GM10847 (cell line): ENCODE measurements around the gene CCR9.

ENCODE experiments used
- POLR2A ChIP-seq: IDR thresholded peaks from 2 replicates; pipeline ENCODE4 v1.6.1; 2011; ENCODE audit not compliant: insufficient read length; ENCODE audit errors: extremely low read depth

The CCR9 gene

DNA sequence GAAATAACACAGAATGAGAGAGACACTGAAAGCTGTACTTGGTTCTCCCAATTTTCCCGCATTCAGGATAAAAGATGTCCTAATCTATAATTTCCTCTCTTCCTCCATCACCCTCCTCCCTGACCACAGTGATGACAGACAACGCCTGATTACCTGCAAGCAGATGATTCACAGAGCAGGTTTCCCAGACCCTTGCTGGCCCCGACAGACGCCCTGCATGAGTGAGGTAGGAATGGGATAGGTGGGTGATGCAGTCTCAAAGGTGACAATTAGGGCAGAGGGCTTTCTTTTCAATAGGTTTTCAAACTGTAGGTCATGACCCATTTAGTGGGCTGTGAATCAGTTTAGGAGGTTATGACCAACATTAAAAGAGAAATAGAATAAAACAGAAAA, 51.7 kb downstream of the CCR9 start:
- TF ChIP-seq POLR2A = no peak

DNA sequence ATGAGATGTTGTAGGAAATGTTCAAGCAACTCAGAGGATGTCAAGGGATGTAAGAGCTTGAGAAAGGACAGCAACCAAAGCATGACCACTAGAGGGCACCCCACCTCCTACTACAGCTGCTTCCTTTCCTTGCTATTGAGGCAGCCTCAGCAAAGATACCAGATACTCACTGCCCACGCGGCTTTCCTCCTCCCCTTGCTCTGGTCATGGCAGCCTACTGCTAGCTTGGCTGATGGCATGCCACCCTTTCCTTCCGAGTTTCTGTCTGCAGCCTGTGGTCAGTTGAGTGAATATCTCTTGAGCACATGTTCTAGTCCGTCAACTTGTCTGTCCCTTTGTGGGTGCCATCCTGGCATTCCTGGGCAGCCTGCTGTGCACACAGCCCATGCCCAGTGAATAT, 52.5 kb downstream of the CCR9 start:
- no peak for TF ChIP-seq POLR2A

DNA sequence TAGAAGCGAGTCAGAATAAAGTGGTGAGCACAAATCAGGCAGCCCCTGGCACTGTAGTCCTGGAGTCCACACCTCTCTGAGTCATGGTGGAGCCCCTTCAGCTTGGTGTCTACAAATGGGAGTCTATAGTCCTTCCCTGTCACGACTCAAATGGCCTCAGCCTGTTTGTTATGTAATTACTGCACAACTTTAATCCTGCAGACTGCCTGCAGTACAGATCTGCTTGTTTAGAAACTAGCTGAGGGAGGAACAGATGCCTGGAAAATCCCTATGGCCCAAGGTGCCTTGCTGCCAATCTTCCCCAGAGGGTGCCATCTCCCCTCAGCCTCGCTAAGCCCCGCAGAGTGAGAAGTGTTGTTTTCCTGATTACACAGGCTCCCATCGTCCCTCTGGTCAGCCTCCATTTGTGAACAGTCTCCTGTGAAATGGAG, 53.0 kb downstream of the CCR9 start:
- no peak for TF ChIP-seq POLR2A

DNA sequence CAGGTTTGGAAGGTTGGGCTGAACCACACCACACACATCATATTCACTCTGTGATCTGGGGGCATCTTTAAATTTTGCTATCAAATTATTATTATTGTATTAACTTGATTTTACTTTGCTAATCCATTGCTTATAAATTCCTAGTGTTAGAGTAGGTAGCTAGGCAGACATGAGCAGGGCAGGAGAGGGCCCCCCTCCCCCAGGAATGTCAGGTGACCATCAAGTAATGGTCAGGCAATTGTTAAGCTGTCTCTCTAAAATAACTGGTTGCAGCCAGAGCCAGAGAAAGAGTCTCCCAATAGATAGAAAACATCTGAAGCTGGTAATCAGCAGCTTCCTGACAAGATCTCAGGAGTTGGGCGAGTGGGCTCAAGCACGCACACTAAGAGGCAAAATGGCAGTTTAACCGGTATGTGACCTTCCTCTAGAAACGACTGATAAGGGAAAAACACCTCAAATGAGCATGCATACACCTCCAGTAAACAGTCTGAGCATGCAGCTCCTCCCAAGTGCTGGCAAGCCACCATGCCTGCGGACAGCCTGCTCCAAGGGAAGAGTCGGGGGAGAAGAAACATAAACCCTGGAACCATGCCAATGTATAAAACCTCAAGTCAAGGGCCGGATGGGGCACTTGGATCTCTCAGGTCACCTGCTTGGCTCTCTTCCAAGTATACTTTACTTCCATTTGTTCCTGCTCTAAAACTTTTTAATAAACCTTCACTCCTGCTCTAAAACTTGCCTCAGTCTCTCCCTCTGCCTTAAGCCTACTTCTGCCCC, 53.8 kb downstream of the CCR9 start:
- no peak for TF ChIP-seq POLR2A

DNA sequence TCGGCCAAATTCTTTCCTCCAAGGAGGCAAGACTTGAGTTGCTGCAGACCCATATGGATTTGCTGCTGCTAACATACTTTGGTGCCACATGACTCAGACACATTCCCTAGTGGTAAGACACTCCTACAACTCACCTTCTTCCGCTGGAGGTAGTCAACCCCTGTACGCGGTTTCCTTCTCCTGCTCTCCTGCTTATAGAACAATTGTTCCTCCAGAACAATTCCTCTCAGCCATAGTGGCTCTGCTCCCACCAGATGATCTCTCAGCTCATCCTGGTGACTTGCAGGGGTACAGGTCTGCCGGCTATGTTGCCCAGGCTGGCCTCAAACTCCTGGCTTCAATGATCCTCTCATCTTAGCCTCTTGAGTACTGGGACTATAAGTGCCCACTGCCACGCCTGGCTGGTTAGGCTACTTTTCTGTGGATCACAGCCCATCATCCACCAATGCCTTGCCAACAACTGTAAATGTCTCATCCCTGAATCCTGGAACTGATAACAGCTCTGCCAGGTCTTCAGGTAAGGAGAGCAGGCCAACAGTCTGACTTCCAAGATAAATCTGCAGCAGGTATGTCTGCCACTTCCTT, 54.5 kb downstream of the CCR9 start:
- no peak for TF ChIP-seq POLR2A

DNA sequence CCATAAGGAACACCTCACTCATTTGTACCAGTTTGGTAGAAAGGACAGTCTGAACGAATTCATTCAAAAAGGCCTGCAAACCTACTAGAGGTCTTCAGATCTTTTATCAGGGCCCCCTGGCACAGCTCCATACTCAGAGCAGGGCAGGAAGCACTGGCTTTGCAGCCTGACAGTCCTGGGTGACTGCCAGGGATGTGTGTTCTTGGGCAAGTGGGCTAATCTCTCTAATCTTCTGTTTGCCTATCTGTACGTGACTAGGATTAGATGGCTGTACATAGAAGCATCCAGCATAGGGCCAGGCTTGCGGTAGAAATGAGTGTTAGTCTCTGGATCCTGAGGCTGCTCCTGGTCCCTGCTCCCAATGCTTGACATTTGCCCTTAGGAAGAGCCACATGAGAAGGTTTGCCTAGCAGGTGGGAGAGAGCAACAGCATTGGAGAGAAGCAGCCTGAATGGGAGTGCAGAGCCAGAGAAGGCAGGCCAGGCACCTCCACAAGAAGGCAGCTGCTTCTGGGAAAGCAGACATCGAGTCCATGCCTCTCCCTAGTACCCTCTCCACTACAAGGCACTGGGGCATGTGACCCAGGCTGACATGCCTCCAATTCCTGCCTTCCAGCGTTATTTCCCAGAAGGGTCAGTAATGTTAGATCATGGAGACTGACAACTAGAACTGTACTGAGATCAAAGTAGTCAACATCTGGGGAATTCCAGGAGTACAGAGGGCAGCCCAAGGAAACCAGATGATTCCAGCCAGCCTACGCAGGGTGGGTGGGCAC, 55.9 kb downstream of the CCR9 start:
- TF ChIP-seq POLR2A = no peak

DNA sequence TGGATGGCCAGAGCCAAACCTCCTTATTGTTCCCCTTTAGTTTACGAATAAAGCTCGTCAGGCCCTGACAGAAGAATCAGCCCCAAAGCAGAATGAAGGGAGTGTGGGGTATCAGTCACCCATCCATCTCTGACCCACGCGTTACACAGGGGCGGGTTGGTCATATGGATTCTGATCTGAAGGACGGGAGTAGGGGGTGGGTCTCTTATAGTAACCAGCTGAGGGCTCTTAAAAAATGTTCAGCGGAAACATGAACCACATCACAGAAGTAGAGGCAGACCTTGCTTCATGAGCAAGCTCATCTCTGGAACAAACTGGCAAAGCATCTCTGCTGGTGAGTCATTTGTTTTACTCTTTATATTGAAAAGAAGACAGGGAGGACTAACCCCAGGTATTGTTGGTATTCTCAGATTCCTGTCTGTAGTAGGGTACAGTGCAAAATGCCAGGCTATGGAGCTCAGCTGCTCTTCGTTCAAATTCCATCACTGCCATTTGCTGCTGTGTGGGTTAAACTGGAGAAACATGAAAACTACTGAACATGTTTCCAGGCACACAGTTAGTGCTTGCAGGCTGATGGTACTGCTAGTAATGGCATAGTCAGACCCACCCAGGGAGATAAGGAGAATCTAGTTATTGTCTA, 57.0 kb downstream of the CCR9 start, which contains the start of gene CXCR6:
Gene CXCR6 (plus strand): TSS at position 258 of the 640 bp plus-strand sequence. CDS start 3,018 bp downstream, outside the sequence.
- TF ChIP-seq POLR2A = no peak

DNA sequence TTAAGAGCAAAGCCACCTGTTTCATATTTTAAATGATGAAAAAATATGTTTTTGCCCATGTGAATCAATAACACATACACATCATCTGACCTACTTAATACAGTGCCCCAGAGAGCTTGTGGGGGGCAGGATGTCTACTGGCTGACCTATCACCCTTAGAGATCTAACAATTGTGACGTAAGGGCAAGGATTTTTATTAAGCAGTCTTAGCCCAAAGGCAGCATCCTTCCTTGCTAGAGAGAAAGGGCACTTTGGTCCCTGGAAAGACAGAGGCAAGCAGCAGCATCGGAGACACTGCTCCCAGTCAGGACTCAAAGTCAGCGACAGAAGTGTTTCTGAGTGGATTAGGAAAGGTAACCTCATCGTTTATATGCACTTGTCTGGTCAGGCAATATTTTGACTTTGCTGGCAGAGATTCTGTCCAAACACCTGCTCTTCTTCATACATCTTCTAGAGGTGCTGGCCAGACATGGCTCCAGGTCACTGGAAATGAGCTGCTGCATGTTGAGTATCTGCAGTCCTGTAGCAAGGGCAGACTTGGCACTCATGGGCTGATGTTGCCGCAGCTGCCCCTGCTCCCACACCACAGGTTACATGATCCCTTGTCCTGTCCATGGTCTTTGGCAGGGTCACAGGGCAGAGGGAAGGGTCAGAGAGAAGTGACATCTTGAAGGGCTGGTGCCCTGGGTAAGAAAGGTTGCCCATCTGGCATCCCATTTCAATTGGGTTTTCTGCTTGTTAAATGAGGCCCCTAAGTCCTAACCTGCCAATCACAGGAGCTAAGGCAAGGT, 58.7 kb downstream of the CCR9 start:
- no peak for TF ChIP-seq POLR2A

DNA sequence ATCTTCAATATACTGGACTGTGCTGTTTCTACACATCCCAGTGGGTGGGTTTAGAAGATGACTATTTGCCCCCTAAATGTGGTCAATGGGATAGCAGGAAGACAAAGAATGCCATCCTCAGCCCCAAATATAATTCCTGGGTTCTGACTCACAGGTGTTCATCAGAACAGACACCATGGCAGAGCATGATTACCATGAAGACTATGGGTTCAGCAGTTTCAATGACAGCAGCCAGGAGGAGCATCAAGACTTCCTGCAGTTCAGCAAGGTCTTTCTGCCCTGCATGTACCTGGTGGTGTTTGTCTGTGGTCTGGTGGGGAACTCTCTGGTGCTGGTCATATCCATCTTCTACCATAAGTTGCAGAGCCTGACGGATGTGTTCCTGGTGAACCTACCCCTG, 60.0 kb downstream of the CCR9 start:
- TF ChIP-seq POLR2A = no peak

DNA sequence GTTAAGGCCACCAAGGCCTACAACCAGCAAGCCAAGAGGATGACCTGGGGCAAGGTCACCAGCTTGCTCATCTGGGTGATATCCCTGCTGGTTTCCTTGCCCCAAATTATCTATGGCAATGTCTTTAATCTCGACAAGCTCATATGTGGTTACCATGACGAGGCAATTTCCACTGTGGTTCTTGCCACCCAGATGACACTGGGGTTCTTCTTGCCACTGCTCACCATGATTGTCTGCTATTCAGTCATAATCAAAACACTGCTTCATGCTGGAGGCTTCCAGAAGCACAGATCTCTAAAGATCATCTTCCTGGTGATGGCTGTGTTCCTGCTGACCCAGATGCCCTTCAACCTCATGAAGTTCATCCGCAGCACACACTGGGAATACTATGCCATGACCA, 60.5 kb downstream of the CCR9 start:
- TF ChIP-seq POLR2A = no peak

DNA sequence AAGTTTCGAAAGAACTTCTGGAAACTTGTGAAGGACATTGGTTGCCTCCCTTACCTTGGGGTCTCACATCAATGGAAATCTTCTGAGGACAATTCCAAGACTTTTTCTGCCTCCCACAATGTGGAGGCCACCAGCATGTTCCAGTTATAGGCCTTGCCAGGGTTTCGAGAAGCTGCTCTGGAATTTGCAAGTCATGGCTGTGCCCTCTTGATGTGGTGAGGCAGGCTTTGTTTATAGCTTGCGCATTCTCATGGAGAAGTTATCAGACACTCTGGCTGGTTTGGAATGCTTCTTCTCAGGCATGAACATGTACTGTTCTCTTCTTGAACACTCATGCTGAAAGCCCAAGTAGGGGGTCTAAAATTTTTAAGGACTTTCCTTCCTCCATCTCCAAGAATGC, 61.0 kb downstream of the CCR9 start:
- no peak for TF ChIP-seq POLR2A

DNA sequence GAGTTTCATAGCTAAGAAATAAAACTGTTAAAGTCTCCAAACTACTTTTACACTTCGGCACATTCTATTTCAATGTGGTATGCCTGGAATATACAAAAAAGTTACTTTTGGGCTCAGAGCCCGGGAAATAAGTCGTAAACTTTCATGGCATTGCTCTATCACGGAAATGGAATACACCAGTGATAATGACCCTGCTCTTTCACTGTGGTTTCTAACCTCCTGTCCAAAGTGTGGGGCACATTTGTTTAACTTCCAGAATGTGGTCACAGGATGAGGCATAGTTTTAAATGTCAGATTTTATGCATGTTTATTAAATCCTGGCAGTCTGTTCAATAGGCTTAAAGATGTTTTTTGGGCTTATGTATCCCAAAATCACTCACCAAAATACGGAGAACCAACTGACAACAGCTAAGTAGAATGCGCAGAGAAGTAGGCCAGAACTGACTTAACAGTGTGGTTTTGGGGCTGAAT, 62.0 kb downstream of the CCR9 start:
- TF ChIP-seq POLR2A = no peak

DNA sequence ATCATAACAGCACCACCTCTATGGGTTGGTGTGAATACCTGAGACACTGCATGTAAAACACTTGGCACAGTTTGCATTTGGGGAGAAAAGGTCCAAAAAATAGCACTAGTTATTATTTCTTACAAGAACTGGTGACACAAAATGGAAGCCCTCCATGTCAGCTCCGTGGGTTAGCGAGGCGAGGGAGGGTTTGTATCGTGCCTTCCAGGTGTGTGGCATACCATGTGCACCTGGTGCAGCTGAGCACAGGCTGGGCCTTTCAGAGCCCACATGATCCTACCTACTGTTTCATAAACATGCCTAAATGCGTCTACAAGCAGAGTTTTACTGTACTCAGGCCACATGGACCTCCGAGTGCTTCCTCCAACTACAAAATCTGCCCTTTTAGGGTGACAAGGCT, 62.5 kb downstream of the CCR9 start:
- TF ChIP-seq POLR2A = no peak

DNA sequence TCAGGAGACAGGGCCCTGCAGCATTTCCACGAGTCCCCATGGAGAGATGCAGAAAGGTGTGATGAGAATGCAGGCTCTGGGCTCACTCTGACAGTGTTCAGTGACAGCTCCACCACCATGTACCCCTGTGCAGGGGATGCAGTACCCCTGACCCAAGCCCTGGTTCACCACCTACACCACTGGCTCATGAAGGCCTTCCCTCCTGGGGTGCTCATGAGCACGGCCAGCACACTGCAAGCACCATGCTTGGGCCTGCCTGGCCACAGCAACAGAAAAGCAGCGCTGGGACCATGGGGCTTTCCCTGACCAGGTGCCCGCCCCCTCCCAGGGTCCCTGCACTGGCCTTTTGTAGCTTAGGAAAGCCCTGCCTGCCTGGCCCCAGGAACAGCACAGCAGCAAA, 63.1 kb downstream of the CCR9 start:
- no peak for TF ChIP-seq POLR2A

DNA sequence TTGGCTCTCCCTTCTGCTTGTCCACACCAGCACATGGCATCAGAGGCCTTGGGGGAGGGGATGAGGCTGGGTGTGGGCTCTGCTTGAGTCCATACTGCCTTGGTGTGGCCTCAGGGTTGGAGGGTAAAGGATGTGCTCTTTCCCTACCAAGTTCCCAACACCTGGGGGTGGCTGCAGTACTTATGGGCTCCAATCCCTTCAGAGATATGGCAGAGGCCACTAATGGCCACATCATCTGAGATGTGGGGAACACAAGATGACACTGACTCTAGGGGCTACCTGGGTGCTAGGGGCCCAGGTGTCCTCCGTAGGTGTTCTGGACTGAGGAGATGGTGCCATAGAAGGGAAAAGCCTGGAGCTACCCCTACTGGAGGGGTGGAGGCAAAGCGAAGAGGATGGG, 63.8 kb downstream of the CCR9 start:
- TF ChIP-seq POLR2A = no peak
